ENCODE data around the gene KANSL1L. TPM values are rescaled to one million over a fixed set of nuclear protein-coding genes. Genes with fewer than 3 reads are reported as not detected.

Gene KANSL1L
- total and polyA plus RNA-seq, 10 of the 15 experiments (the other 5 are each of a cell fraction or from before 2014, with no cell fraction given), result 1.2 to 9.5 (median 3.7) TPM

DNA sequence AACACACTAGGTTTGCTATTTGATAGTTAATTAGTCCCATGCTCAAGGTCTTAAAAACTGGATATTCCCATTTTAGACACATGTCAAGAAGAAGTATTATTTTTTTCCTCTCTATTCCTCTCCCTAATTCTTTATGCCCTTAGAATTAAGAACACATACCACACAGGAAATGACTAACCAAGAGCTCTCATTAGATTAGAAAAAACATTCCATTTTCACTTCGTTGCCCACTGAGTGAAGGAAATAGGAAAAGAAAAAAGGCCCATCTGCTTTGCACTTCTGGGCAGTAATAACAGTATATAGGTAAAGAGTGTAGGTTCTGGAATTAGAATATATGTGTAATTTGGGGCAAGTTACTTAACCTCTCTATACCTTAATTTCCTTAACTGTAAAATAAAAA, 27.1 kb upstream of the KANSL1L start (continued):
- TF ChIP-seq, protein P1, sequence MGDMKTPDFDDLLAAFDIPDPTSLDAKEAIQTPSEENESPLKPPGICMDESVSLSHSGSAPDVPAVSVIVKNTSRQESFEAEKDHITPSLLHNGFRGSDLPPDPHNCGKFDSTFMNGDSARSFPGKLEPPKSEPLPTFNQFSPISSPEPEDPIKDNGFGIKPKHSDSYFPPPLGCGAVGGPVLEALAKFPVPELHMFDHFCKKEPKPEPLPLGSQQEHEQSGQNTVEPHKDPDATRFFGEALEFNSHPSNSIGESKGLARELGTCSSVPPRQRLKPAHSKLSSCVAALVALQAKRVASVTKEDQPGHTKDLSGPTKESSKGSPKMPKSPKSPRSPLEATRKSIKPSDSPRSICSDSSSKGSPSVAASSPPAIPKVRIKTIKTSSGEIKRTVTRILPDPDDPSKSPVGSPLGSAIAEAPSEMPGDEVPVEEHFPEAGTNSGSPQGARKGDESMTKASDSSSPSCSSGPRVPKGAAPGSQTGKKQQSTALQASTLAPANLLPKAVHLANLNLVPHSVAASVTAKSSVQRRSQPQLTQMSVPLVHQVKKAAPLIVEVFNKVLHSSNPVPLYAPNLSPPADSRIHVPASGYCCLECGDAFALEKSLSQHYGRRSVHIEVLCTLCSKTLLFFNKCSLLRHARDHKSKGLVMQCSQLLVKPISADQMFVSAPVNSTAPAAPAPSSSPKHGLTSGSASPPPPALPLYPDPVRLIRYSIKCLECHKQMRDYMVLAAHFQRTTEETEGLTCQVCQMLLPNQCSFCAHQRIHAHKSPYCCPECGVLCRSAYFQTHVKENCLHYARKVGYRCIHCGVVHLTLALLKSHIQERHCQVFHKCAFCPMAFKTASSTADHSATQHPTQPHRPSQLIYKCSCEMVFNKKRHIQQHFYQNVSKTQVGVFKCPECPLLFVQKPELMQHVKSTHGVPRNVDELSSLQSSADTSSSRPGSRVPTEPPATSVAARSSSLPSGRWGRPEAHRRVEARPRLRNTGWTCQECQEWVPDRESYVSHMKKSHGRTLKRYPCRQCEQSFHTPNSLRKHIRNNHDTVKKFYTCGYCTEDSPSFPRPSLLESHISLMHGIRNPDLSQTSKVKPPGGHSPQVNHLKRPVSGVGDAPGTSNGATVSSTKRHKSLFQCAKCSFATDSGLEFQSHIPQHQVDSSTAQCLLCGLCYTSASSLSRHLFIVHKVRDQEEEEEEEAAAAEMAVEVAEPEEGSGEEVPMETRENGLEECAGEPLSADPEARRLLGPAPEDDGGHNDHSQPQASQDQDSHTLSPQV (IDR thresholded peaks at IDR 0.05), result no peak
- TF ChIP-seq ZZZ3 (IDR thresholded peaks at IDR 0.05; ENCODE audit: control insufficient read depth, insufficient read length, low read depth), result no peak

DNA sequence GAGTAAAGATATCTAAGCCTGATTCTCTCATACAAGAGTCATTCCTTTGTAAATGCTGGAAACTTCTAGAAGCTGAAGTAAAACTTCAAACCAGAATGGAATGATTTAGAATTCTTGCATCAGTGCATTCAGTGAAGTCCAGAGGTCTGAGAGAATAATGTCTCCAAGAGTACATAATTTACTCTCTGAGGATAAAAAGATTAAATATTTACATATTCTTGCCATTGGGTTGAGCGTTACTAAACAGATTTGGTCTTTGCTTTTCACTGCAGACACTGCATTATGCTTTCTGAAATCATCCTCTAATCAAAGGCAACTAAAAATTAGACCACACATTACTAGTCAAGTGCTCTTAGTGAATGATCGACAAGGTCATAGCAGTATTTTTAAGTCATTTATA, 26.5 kb upstream of the KANSL1L start:
- in situ Hi-C loops (cut with MboI), result loop anchor here (5.0 to 25.0 kb wide), 3 partner anchors 125 to 1810 kb away; no protein-coding TSS in a partner anchor
- no TSS peak for BruUV-seq (replicated peaks)
- intact Hi-C loops (cut with micrococcal nuclease; ENCODE audit: unreplicated experiment), result loop anchor here (5.0 to 10.0 kb wide), 3 partner anchors 403 to 1800 kb away; no protein-coding TSS in a partner anchor
- TF ChIP-seq ZNF274 (IDR thresholded peaks at IDR 0.05; ENCODE audit: insufficient read depth, insufficient read length) (no peak), SMAD1 (IDR thresholded peaks at IDR 0.05; ENCODE audit: low read depth, partially characterized antibody) (no peak), RAD21 (IDR thresholded peaks at IDR 0.05; ENCODE audit: insufficient read depth, low read depth, low read length) (no peak), NFYB (IDR thresholded peaks at IDR 0.05; ENCODE audit: insufficient read depth, low read depth, low read length) (no peak)
- TF ChIP-seq, protein P2, sequence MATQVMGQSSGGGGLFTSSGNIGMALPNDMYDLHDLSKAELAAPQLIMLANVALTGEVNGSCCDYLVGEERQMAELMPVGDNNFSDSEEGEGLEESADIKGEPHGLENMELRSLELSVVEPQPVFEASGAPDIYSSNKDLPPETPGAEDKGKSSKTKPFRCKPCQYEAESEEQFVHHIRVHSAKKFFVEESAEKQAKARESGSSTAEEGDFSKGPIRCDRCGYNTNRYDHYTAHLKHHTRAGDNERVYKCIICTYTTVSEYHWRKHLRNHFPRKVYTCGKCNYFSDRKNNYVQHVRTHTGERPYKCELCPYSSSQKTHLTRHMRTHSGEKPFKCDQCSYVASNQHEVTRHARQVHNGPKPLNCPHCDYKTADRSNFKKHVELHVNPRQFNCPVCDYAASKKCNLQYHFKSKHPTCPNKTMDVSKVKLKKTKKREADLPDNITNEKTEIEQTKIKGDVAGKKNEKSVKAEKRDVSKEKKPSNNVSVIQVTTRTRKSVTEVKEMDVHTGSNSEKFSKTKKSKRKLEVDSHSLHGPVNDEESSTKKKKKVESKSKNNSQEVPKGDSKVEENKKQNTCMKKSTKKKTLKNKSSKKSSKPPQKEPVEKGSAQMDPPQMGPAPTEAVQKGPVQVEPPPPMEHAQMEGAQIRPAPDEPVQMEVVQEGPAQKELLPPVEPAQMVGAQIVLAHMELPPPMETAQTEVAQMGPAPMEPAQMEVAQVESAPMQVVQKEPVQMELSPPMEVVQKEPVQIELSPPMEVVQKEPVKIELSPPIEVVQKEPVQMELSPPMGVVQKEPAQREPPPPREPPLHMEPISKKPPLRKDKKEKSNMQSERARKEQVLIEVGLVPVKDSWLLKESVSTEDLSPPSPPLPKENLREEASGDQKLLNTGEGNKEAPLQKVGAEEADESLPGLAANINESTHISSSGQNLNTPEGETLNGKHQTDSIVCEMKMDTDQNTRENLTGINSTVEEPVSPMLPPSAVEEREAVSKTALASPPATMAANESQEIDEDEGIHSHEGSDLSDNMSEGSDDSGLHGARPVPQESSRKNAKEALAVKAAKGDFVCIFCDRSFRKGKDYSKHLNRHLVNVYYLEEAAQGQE (IDR thresholded peaks at IDR 0.05; ENCODE audit: low read depth, low read length), result no peak
- TF ChIP-seq, protein P3, sequence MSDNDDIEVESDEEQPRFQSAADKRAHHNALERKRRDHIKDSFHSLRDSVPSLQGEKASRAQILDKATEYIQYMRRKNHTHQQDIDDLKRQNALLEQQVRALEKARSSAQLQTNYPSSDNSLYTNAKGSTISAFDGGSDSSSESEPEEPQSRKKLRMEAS (IDR thresholded peaks at IDR 0.05; ENCODE audit: low read depth, low read length), result no peak
- TF ChIP-seq, protein P4, sequence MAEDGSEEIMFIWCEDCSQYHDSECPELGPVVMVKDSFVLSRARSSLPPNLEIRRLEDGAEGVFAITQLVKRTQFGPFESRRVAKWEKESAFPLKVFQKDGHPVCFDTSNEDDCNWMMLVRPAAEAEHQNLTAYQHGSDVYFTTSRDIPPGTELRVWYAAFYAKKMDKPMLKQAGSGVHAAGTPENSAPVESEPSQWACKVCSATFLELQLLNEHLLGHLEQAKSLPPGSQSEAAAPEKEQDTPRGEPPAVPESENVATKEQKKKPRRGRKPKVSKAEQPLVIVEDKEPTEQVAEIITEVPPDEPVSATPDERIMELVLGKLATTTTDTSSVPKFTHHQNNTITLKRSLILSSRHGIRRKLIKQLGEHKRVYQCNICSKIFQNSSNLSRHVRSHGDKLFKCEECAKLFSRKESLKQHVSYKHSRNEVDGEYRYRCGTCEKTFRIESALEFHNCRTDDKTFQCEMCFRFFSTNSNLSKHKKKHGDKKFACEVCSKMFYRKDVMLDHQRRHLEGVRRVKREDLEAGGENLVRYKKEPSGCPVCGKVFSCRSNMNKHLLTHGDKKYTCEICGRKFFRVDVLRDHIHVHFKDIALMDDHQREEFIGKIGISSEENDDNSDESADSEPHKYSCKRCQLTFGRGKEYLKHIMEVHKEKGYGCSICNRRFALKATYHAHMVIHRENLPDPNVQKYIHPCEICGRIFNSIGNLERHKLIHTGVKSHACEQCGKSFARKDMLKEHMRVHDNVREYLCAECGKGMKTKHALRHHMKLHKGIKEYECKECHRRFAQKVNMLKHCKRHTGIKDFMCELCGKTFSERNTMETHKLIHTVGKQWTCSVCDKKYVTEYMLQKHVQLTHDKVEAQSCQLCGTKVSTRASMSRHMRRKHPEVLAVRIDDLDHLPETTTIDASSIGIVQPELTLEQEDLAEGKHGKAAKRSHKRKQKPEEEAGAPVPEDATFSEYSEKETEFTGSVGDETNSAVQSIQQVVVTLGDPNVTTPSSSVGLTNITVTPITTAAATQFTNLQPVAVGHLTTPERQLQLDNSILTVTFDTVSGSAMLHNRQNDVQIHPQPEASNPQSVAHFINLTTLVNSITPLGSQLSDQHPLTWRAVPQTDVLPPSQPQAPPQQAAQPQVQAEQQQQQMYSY (CRISPR knock-in tag; IDR thresholded peaks at IDR 0.05), result no peak

More for the DNA sequence above, 26.5 kb upstream of the KANSL1L start:
- H3K27ac ChIP-seq (ENCODE audit: control insufficient read depth, insufficient read depth), result no peak overlapping the region
- POLR2A ChIA-PET, result interaction anchor here (0.6 kb wide), 1 partner anchor 146 kb away, joined by 3 read pairs; no protein-coding TSS in a partner anchor
- H3K79me2 ChIP-seq (ENCODE audit: control insufficient read depth, insufficient read depth, low read length), result no peaks in the 10 kb centered on the region
- H3K4me1 ChIP-seq (ENCODE audit: control insufficient read depth, insufficient read depth, low read length), result no peaks in the 10 kb centered on the region
- RAD21 ChIA-PET (ENCODE audit: unreplicated experiment), result interaction anchor here (1.8 to 2.5 kb wide), 3 partner anchors 218 to 863 kb away, joined by 6 to 34 read pairs (median 17); no protein-coding TSS in a partner anchor
- H3K36me3 ChIP-seq (ENCODE audit: control insufficient read depth in 2 of 2, insufficient read depth in 2 of 2, low read length in 1 of 2), result no peaks in the 10 kb centered on the region
- no peaks in the 10 kb centered on the region for H4K20me1 ChIP-seq (ENCODE audit: control insufficient read depth, insufficient read depth)
- H3K9ac ChIP-seq (ENCODE audit: control insufficient read depth, insufficient read depth, low read length), result no peak overlapping the region
- DNase-seq (ENCODE audit: low read depth, low spot score), result no peak
- H3K4me2 ChIP-seq (ENCODE audit: control insufficient read depth, insufficient read depth), result no peak overlapping the region
- H3K4me3 ChIP-seq, result no peak overlapping the region
- ATAC-seq, result no peak
- H3K27me3 ChIP-seq (replicated peaks in 1 of 2; ENCODE audit: control insufficient read depth in 2 of 2, insufficient read depth in 2 of 2, low read length in 1 of 2), result no peaks in the 10 kb centered on the region; a peak in 1 of 4 replicates
- FAIRE-seq, result no peak
- CTCF ChIA-PET, result interaction anchor here (0.6 to 5.2 kb wide), 11 partner anchors 8 to 863 kb away, joined by 3 to 42 read pairs (median 11); no protein-coding TSS in a partner anchor
- no peak overlapping the region for H2AFZ ChIP-seq (ENCODE audit: control insufficient read depth, low read depth, low read length)
- 52% methylated on average over 2 of the region's 2 CpGs for WGBS (ENCODE audit: insufficient coverage, insufficient replicate concordance, low lambda C conversion rate, missing lambda C conversion rate)
- H3K9me3 ChIP-seq (replicated peaks; ENCODE audit: control insufficient read depth, insufficient read depth, low read length), result no peaks in the 10 kb centered on the region
- SMC1A ChIA-PET (ENCODE audit: uncharacterized antibody, unreplicated experiment), result interaction anchor here (1.1 to 2.2 kb wide), 7 partner anchors 28 to 236 kb away, joined by 3 to 38 read pairs (median 3); no protein-coding TSS in a partner anchor
